Measurements from ENCODE around the gene RASD2. TPM values are rescaled to one million over a fixed set of nuclear protein-coding genes. Genes with fewer than 3 reads are reported as not detected.

The RASD2 gene
- total RNA-seq, 1 donor from 2014 or later = 0.27 TPM

- Mint-ChIP-seq H3K27me3 (ENCODE audit: low read depth) (peaks cover 10% of the 10 kb centered on the region), H3K4me1 (ENCODE audit: low read depth) (peaks cover 4% of the 10 kb centered on the region), H3K9me3 (ENCODE audit: low read depth) (no peaks in the 10 kb centered on the region), H3K36me3 (ENCODE audit: low read depth) (no peaks in the 10 kb centered on the region), H3K27ac (ENCODE audit: unreplicated experiment) (no peak overlapping the region), H3K4me3 (ENCODE audit: unreplicated experiment) (no peak overlapping the region)
- no peak for TF ChIP-seq CTCF (IDR thresholded peaks at IDR 0.05)
- DNase-seq (ENCODE audit: low spot score) = no peak
These were observed 12.7 kb downstream of the RASD2 start for GRCh38 chr22:35553341-35553740.

- Mint-ChIP-seq H3K4me3 (ENCODE audit: unreplicated experiment) (no peak overlapping the region), H3K27me3 (ENCODE audit: low read depth) (peaks cover 10% of the 10 kb centered on the region), H3K27ac (ENCODE audit: unreplicated experiment) (no peak overlapping the region), H3K4me1 (ENCODE audit: low read depth) (peaks cover 4% of the 10 kb centered on the region), H3K36me3 (ENCODE audit: low read depth) (no peaks in the 10 kb centered on the region), H3K9me3 (ENCODE audit: low read depth) (no peaks in the 10 kb centered on the region)
- no peak for DNase-seq (ENCODE audit: low spot score)
- no peak for TF ChIP-seq CTCF (IDR thresholded peaks at IDR 0.05)
These were observed 13.7 kb downstream of the RASD2 start for GRCh38 chr22:35554297-35554845.

GRCh38 chr22:35555483-35555890, 14.9 kb downstream of the RASD2 start:
- Mint-ChIP-seq H3K27ac (ENCODE audit: unreplicated experiment) (no peak overlapping the region), H3K4me3 (ENCODE audit: unreplicated experiment) (no peak overlapping the region), H3K9me3 (ENCODE audit: low read depth) (no peaks in the 10 kb centered on the region), H3K27me3 (ENCODE audit: low read depth) (peaks cover 10% of the 10 kb centered on the region), H3K36me3 (ENCODE audit: low read depth) (no peaks in the 10 kb centered on the region), H3K4me1 (ENCODE audit: low read depth) (peaks cover 7% of the 10 kb centered on the region)
- no peak for TF ChIP-seq CTCF (IDR thresholded peaks at IDR 0.05)
- no peak for DNase-seq (ENCODE audit: low spot score)

GRCh38 chr22:35555946-35556547, 15.4 kb downstream of the RASD2 start:
- Mint-ChIP-seq H3K4me1 (ENCODE audit: low read depth) (peaks cover 7% of the 10 kb centered on the region), H3K27ac (ENCODE audit: unreplicated experiment) (no peak overlapping the region), H3K36me3 (ENCODE audit: low read depth) (no peaks in the 10 kb centered on the region), H3K4me3 (ENCODE audit: unreplicated experiment) (no peak overlapping the region), H3K9me3 (ENCODE audit: low read depth) (no peaks in the 10 kb centered on the region), H3K27me3 (ENCODE audit: low read depth) (peaks cover 10% of the 10 kb centered on the region)
- TF ChIP-seq CTCF (IDR thresholded peaks at IDR 0.05) = no peak
- DNase-seq (ENCODE audit: low spot score) = no peak

- no peaks in the 10 kb centered on the region for H3K9me3 Mint-ChIP-seq (ENCODE audit: low read depth)
- no peak for TF ChIP-seq CTCF (IDR thresholded peaks at IDR 0.05)
- peaks cover 12% of the 10 kb centered on the region for H3K4me1 Mint-ChIP-seq (ENCODE audit: low read depth)
- DNase-seq (ENCODE audit: low spot score) = no peak
- no peak overlapping the region for H3K27ac Mint-ChIP-seq (ENCODE audit: unreplicated experiment)
- peaks cover 10% of the 10 kb centered on the region for H3K27me3 Mint-ChIP-seq (ENCODE audit: low read depth)
- no peaks in the 10 kb centered on the region for H3K36me3 Mint-ChIP-seq (ENCODE audit: low read depth)
- no peak overlapping the region for H3K4me3 Mint-ChIP-seq (ENCODE audit: unreplicated experiment)
These were observed 16.0 kb downstream of the RASD2 start for GRCh38 chr22:35556666-35557065.
